Measurements from ENCODE around the gene UBAC1.

DNA sequence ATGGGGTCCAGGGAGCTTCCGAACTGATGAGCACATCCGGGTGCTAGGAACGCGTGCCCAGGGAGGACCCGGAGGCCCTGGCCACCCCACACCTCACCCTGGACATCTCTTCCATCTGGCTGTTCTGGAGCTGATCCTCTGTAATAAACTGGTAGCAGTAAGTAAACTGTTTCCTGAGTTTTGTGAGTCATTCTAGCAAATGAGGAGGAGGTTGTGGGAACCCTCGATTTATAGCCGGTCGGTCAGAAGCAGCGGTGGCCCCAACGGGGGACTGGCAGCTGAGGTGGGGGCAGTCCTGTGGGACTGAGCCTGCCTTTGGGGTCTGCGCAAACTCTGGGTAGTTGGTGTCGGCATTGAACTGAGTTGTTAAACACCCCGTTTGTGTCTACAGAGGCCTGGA lies 15.4 kb upstream of the UBAC1 start:
- TF ChIP-seq, protein P1, sequence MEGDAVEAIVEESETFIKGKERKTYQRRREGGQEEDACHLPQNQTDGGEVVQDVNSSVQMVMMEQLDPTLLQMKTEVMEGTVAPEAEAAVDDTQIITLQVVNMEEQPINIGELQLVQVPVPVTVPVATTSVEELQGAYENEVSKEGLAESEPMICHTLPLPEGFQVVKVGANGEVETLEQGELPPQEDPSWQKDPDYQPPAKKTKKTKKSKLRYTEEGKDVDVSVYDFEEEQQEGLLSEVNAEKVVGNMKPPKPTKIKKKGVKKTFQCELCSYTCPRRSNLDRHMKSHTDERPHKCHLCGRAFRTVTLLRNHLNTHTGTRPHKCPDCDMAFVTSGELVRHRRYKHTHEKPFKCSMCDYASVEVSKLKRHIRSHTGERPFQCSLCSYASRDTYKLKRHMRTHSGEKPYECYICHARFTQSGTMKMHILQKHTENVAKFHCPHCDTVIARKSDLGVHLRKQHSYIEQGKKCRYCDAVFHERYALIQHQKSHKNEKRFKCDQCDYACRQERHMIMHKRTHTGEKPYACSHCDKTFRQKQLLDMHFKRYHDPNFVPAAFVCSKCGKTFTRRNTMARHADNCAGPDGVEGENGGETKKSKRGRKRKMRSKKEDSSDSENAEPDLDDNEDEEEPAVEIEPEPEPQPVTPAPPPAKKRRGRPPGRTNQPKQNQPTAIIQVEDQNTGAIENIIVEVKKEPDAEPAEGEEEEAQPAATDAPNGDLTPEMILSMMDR (IDR thresholded peaks at IDR 0.05) = no peak
- no peak for TF ChIP-seq GATA2 (CRISPR knock-in tag; IDR thresholded peaks at IDR 0.05)
- no peak for TF ChIP-seq JUND (IDR thresholded peaks at IDR 0.05)
- TF ChIP-seq EP300 (IDR thresholded peaks at IDR 0.05; ENCODE audit: borderline replicate concordance in 1 of 2, low read depth in 1 of 2, low read length in 1 of 2) = no peak
- no peak for TF ChIP-seq EZH2phosphoT487 (IDR thresholded peaks at IDR 0.05; ENCODE audit: borderline replicate concordance, low read depth)
- TF ChIP-seq TAF1 (IDR thresholded peaks at IDR 0.05; ENCODE audit: borderline replicate concordance, low read depth, low read length) = no peak
- no peak for TF ChIP-seq TCF12 (IDR thresholded peaks at IDR 0.05)
- TF ChIP-seq MXI1 (IDR thresholded peaks at IDR 0.05; ENCODE audit: low read depth, low read length) = no peak
- no peak for TF ChIP-seq NRF1 (IDR thresholded peaks at IDR 0.05; ENCODE audit: low read depth, low read length)
- TF ChIP-seq, protein P2, sequence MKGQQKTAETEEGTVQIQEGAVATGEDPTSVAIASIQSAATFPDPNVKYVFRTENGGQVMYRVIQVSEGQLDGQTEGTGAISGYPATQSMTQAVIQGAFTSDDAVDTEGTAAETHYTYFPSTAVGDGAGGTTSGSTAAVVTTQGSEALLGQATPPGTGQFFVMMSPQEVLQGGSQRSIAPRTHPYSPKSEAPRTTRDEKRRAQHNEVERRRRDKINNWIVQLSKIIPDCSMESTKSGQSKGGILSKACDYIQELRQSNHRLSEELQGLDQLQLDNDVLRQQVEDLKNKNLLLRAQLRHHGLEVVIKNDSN (IDR thresholded peaks at IDR 0.05; ENCODE audit: borderline replicate concordance, low read depth) = no peak

Measured in SK-N-SH (cell line).